Lung (tissue), 12 donors: ENCODE data around the gene MRTFB. TPM values are rescaled to one million over a fixed set of nuclear protein-coding genes. Genes with fewer than 3 reads are reported as not detected.

Source experiments
- ATAC-seq: fragments of 200-7000 bp; cut with Tn5 transposase; one replicate; pipeline ENCODE4 v1.9.1; 2020; ENCODE audit warnings: moderate number of reproducible peaks; ENCODE audit not compliant: insufficient read depth, low FRiP score
- DNase-seq, 3 donors: peaks; one replicate each; pipeline ENCODE4 v3.0.0-alpha.2; 2013 to 2017
- H3K27ac ChIP-seq, 2 donors: one replicate each; pipeline ENCODE4 v1.5.1; 2013; ENCODE audit warnings: mild to moderate bottlenecking in 2 of 2, moderate library complexity in 2 of 2, control low read depth in 1 of 2, inconsistent platforms in 1 of 2, low read depth in 1 of 2, low read length in 1 of 2
- H3K27me3 ChIP-seq, 3 donors: one replicate each; pipeline ENCODE4 v1.5.1; 2013; ENCODE audit warnings: low read length in 2 of 3; ENCODE audit not compliant: control insufficient read depth in 3 of 3, insufficient read depth in 3 of 3
- H3K36me3 ChIP-seq, 4 donors: one replicate each; pipeline ENCODE4 v1.5.1; 2013; ENCODE audit warnings: low read length in 4 of 4, mild to moderate bottlenecking in 1 of 4, moderate library complexity in 1 of 4; ENCODE audit not compliant: control insufficient read depth in 4 of 4, insufficient read depth in 4 of 4
- H3K4me1 ChIP-seq, 5 donors: one replicate each; pipeline ENCODE4 v1.5.1; 2013; ENCODE audit warnings: low read length in 5 of 5, mild to moderate bottlenecking in 2 of 5, moderate library complexity in 1 of 5; ENCODE audit not compliant: control insufficient read depth in 5 of 5, insufficient read depth in 5 of 5
- H3K4me3 ChIP-seq: one replicate; pipeline ENCODE4 v1.5.1; 2013; ENCODE audit warnings: mild to moderate bottlenecking, control low read depth, moderate library complexity
- H3K9ac ChIP-seq, 2 donors: one replicate each; pipeline ENCODE4 v1.5.1; 2013; ENCODE audit warnings: low read length in 2 of 2, control low read depth in 1 of 2; ENCODE audit not compliant: insufficient read depth in 1 of 2
- H3K9me3 ChIP-seq, 4 donors: one replicate each; pipeline ENCODE4 v1.5.1; 2013; ENCODE audit warnings: low read length in 3 of 4, mild to moderate bottlenecking in 1 of 4, moderate library complexity in 1 of 4; ENCODE audit not compliant: control insufficient read depth in 4 of 4, insufficient read depth in 3 of 4
- WGBS, 2 donors: extraction: QIAGEN DNeasy Blood & Tissue Kit; methylation state at CpG; one replicate each; pipeline ENCODE4 v1.1.7; 2013; 5-methylcytosine and 5-hydroxymethylcytosine counted together
- polyA plus RNA-seq, 2 donors: library from polyadenylated mRNA; stranded (reverse); fragments of 200-250 nt; gene quantifications; one replicate each; pipeline ENCODE4 v1.2.1, GENCODE V29; 2013
- total RNA-seq, 2 donors: library from RNA; depleted of rRNA in 1 of 2; stranded (reverse); fragments of >200 nt in 1 of 2; gene quantifications; one replicate each; pipeline ENCODE4 v1.2.1, GENCODE V29; 2014 to 2021
- TF ChIP-seq, protein P1 (sequence below): IDR thresholded peaks from 2 replicates; pipeline ENCODE4 v1.5.1; 2012; ENCODE audit warnings: mild to moderate bottlenecking; ENCODE audit errors: control extremely low read depth, extremely low read depth
- donor health status: control.
- donor health status: control.
- donor health status: Bipolar disorder and iron deficiency.
- donor health status: healthy.
- donor health status: DM: yes; HTN: yes; CAD: no.

The MRTFB gene
- total and polyA plus RNA-seq, 4 donors, result 8.8 to 50.9 (median 27.8) TPM

DNA sequence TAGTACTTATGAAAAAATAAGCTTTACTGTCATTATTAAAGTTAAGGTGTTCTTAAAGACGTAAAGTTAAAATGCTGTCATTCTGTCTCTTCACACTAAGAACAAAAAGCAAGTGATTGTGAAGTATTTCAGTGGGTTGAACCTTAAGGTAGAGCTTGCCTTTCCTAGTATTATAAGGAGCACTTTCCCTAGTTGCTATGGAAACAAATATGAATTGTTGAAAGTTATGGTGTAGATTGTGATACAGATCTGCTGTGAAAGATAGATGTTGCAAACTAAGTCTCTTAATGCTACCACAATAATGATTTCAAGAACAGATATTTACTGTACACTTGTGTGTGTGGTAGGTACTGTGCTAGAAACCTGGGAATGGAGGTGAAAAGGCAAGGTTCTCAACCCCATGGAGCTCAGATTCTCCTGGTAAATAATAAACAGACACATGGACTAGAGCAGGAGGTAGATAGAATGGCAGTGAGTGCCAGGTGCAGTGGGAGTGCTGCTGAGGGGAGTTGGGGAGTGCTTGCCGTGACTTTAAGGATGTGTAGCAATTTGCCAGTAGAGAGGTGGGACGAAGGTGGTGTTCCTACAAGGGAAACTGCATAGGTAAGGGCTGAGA is 34.7 kb downstream of the MRTFB start:
- H3K9me3 ChIP-seq, result no peaks in the 10 kb centered on the region
- ATAC-seq (no peak), DNase-seq (no peak)
- peaks cover 6 to 36% (median 17%) of the 10 kb centered on the region in 5 donors for H3K4me1 ChIP-seq
- H3K4me3 ChIP-seq, result no peak overlapping the region
- no peak overlapping the region for H3K27ac ChIP-seq
- WGBS, 2 donors, result 90 to 91% methylated on average over 3 of the region's 3 CpGs
- TF ChIP-seq, protein P1, sequence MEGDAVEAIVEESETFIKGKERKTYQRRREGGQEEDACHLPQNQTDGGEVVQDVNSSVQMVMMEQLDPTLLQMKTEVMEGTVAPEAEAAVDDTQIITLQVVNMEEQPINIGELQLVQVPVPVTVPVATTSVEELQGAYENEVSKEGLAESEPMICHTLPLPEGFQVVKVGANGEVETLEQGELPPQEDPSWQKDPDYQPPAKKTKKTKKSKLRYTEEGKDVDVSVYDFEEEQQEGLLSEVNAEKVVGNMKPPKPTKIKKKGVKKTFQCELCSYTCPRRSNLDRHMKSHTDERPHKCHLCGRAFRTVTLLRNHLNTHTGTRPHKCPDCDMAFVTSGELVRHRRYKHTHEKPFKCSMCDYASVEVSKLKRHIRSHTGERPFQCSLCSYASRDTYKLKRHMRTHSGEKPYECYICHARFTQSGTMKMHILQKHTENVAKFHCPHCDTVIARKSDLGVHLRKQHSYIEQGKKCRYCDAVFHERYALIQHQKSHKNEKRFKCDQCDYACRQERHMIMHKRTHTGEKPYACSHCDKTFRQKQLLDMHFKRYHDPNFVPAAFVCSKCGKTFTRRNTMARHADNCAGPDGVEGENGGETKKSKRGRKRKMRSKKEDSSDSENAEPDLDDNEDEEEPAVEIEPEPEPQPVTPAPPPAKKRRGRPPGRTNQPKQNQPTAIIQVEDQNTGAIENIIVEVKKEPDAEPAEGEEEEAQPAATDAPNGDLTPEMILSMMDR, result no peak
- no peak overlapping the region for H3K9ac ChIP-seq
- no peaks in the 10 kb centered on the region for H3K36me3 ChIP-seq
- no peaks in the 10 kb centered on the region for H3K27me3 ChIP-seq

DNA sequence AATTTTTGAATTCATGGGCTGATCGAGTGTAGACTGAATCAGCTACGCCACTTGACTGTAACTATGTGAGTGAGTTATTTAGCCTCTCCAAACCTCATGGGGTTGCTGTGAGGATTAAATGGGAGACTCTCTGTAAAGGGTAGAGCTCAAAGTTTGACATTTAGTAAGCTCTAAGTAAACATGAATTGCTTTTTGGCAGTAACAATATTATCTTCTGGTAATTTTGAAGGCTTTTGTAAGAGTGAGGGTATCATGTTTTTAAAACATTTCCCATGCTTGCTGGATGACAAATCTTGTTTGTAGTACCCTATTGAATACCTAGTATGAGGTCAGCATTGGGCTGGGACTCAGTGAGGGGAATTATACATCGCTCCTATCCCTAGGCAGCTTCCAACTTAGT is 35.3 kb downstream of the MRTFB start:
- no peak overlapping the region for H3K9ac ChIP-seq
- TF ChIP-seq, protein P1, result no peak
- ATAC-seq, result no peak
- peaks cover 6 to 41% (median 21%) of the 10 kb centered on the region in 5 donors for H3K4me1 ChIP-seq
- H3K27ac ChIP-seq, result no peak overlapping the region
- no peak for DNase-seq
- no peaks in the 10 kb centered on the region for H3K9me3 ChIP-seq
- H3K4me3 ChIP-seq, result no peak overlapping the region
- H3K36me3 ChIP-seq, result no peaks in the 10 kb centered on the region
- no peaks in the 10 kb centered on the region for H3K27me3 ChIP-seq
- WGBS, 2 donors, result 83 to 91% methylated on average over 3 of the region's 3 CpGs

DNA sequence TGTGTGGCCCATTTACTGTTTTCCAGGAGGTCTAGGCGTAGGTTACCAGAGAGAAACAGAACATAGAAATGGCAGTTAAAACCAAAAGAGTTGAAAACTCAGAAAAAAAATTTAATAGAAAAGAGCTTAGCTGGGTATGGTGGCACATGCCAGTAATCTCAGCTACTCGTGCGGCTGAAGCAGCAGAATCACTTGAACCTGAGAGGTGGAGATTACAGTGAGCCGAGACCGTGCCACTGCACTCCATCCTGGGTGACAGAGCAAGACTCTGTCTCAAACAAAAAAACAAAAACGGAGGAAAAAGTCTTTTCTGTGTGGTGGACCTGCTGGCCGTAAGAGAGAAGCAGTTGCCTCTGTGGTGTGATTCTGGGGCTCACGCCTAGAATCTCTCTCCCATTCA is 35.8 kb downstream of the MRTFB start:
- no peaks in the 10 kb centered on the region for H3K36me3 ChIP-seq
- DNase-seq (no peak), ATAC-seq (no peak)
- H3K9me3 ChIP-seq, result no peaks in the 10 kb centered on the region
- no peak overlapping the region for H3K9ac ChIP-seq
- no peaks in the 10 kb centered on the region for H3K27me3 ChIP-seq
- H3K4me3 ChIP-seq, result no peak overlapping the region
- 90 to 92% methylated on average over 8 of the region's 8 CpGs for WGBS, 2 donors
- peaks cover 10 to 42% (median 19%) of the 10 kb centered on the region in 5 donors for H3K4me1 ChIP-seq
- no peak overlapping the region for H3K27ac ChIP-seq
- TF ChIP-seq, protein P1, result no peak
